NCI-H526 (cell line): ENCODE data around the gene CANX.

Experiments used
- DNase-seq, 2 experiments: peaks; one replicate each; lab custom pipeline; 2025; lab: John Stamatoyannopoulos, UW

The CANX gene

GRCh38 chr5:179776411-179776938 lies 77.7 kb downstream of the CANX start:
- DNase-seq = no peak

- no peak for DNase-seq
These were observed 78.7 kb downstream of the CANX start for GRCh38 chr5:179777456-179777855.

- DNase-seq = no peak
These were observed 79.1 kb downstream of the CANX start for GRCh38 chr5:179777909-179778308.

- DNase-seq = no peak
These were observed 79.8 kb downstream of the CANX start for GRCh38 chr5:179778591-179778990.

- no peak for DNase-seq
These were observed 81.1 kb downstream of the CANX start for GRCh38 chr5:179779826-179780225.

- DNase-seq = no peak
These were observed 81.6 kb downstream of the CANX start for GRCh38 chr5:179780362-179780761.
